Osteoblast (primary cell): ENCODE measurements around the gene PTCD2. TPM values are rescaled to one million over a fixed set of nuclear protein-coding genes. Genes with fewer than 3 reads are reported as not detected.
A peak's percentile ranks its signal among the peaks of the same experiment; 100 is the strongest.

Experiments used
- DNase-seq: peaks from one replicate; pipeline ENCODE4 v3.0.0; 2011; ENCODE audit warnings: low spot score, mixed read lengths; ENCODE audit not compliant: insufficient read length; ENCODE audit errors: missing footprints
- H2AFZ ChIP-seq: 2 replicates; pipeline ENCODE4 v1.6.0; 2011; ENCODE audit warnings: mild to moderate bottlenecking, low read length
- H3K27ac ChIP-seq: 2 replicates; pipeline ENCODE4 v1.5.1; 2011; ENCODE audit warnings: mild to moderate bottlenecking, low read depth, low read length, moderate library complexity
- H3K27me3 ChIP-seq: 2 replicates; pipeline ENCODE4 v1.6.0; 2012; ENCODE audit warnings: mild to moderate bottlenecking, control low read depth, inconsistent platforms, low read length, moderate library complexity; ENCODE audit not compliant: insufficient read depth
- H3K36me3 ChIP-seq: 2 replicates; pipeline ENCODE4 v1.5.1; 2011; ENCODE audit warnings: mild to moderate bottlenecking, low read length, control low read depth, moderate library complexity; ENCODE audit not compliant: insufficient read depth
- H3K4me1 ChIP-seq: 2 replicates; pipeline ENCODE4 v1.5.1; 2011; ENCODE audit warnings: mild to moderate bottlenecking, low read length, control low read depth, moderate library complexity; ENCODE audit not compliant: insufficient read depth
- H3K4me2 ChIP-seq: 2 replicates; pipeline ENCODE4 v1.6.0; 2011; ENCODE audit warnings: mild to moderate bottlenecking, low read length; ENCODE audit not compliant: insufficient read depth
- H3K4me3 ChIP-seq: fragments of 200-600 bp; sonication (generic); 3 replicates; pipeline ENCODE4 v1.5.1; 2012; ENCODE audit warnings: mild to moderate bottlenecking, low read length, inconsistent platforms; ENCODE audit not compliant: insufficient read depth
- H3K79me2 ChIP-seq: 2 replicates; pipeline ENCODE4 v1.6.0; 2012; ENCODE audit warnings: mild to moderate bottlenecking, low read length, control low read depth, inconsistent platforms; ENCODE audit not compliant: insufficient read depth
- H3K9me3 ChIP-seq: 2 replicates; pipeline ENCODE4 v1.5.1; 2011; ENCODE audit warnings: low read depth, low read length, control low read depth
- H4K20me1 ChIP-seq: 2 replicates; pipeline ENCODE4 v1.6.0; 2012; ENCODE audit warnings: mild to moderate bottlenecking, low read length, control low read depth; ENCODE audit not compliant: insufficient read depth
- total RNA-seq: library from RNA; depleted of rRNA; stranded (reverse); fragments of >200 nt; gene quantifications from 2 replicates; pipeline ENCODE4 v1.2.3, GENCODE V29; 2012
- TF ChIP-seq, protein P1 (sequence below): IDR thresholded peaks from 2 replicates; pipeline ENCODE4 v1.5.1; 2011; ENCODE audit warnings: mild to moderate bottlenecking, low read depth, low read length, moderate library complexity; ENCODE audit errors: extremely low read depth

Gene PTCD2
- total RNA-seq, 1 donor, result 8.3 TPM

DNA sequence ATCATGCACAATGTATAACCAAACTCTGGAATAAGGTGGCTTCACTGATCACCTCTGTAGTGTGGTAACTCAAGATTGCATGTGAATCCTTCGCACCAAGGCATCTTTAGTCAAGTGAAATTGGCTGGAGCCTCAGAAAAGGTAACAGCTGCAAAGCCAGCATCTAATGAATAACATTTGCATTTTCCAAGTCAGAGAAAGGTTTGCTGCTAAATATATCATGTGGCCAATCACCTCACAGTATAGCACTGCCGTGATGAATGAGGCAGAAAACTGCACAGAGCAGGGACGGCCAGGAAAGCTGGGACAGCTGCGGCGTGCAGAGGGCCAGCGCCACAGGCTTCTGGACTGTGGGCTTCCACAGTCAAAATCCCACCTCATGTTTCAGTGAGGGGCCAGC, 18.6 kb upstream of the PTCD2 start:
- TF ChIP-seq, protein P1, sequence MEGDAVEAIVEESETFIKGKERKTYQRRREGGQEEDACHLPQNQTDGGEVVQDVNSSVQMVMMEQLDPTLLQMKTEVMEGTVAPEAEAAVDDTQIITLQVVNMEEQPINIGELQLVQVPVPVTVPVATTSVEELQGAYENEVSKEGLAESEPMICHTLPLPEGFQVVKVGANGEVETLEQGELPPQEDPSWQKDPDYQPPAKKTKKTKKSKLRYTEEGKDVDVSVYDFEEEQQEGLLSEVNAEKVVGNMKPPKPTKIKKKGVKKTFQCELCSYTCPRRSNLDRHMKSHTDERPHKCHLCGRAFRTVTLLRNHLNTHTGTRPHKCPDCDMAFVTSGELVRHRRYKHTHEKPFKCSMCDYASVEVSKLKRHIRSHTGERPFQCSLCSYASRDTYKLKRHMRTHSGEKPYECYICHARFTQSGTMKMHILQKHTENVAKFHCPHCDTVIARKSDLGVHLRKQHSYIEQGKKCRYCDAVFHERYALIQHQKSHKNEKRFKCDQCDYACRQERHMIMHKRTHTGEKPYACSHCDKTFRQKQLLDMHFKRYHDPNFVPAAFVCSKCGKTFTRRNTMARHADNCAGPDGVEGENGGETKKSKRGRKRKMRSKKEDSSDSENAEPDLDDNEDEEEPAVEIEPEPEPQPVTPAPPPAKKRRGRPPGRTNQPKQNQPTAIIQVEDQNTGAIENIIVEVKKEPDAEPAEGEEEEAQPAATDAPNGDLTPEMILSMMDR, result no peak
- H3K4me3 ChIP-seq, result no peak overlapping the region
- no peak overlapping the region for H3K27ac ChIP-seq
- H3K36me3 ChIP-seq, result no peaks in the 10 kb centered on the region
- no peaks in the 10 kb centered on the region for H4K20me1 ChIP-seq
- peaks cover 77% of the 10 kb centered on the region for H3K79me2 ChIP-seq
- peaks cover 9% of the 10 kb centered on the region for H3K4me1 ChIP-seq
- H2AFZ ChIP-seq, result no peak overlapping the region
- H3K27me3 ChIP-seq, result no peaks in the 10 kb centered on the region
- peak; percentile 18 for DNase-seq
- no peak overlapping the region for H3K4me2 ChIP-seq
- no peaks in the 10 kb centered on the region for H3K9me3 ChIP-seq

- no peak for DNase-seq
- no peaks in the 10 kb centered on the region for H3K27me3 ChIP-seq
- H3K4me1 ChIP-seq, result peaks cover 10% of the 10 kb centered on the region
These were observed 18.0 kb upstream of the PTCD2 start for GRCh38 chr5:72302171-72302570.

DNA sequence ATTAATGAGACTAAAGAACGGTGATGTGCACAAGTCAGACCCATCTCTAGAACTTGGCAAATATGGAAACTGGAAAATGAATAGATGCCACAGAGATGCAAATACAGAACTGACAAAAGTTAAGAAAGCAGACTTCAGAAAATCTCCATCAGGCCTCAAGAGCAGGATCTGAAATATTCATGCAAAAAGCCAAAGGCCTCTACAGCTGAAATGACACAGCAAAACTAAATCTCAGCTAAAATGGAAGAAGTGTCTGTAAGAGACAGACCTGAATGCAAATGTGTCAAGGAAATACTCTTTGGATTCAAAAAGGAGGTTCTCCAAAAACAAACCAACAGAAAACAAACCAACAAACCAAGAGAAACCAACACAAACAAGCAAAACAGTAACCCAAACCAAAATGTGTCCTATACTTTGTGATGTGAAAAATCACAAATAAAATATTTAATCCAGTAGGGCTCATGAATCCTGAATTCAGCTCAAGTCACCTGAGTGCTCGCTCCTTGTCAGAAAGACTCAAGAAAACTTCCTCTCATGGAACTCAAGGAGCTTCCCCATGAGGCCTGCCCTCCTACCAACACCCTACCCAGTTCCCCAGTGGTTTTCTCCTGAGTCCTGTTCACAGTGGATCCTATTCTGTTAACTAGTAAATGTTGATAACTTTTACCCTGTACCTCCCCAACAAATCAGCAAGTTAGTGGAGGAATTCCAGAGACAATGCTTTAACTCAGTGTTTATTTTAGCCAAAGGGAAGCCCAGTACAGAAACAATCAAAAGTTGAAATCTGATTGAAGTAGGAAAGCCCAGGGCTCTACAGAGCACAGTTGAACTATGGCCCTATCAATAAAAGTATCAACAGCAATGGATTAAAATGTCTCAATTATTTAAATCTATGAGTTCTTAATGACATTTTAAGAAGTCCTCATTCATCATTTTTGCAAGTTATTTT, 14.7 kb upstream of the PTCD2 start:
- Histone ChIP-seq H4K20me1 (no peaks in the 10 kb centered on the region), H3K4me3 (no peak overlapping the region), H3K27me3 (no peaks in the 10 kb centered on the region), H3K36me3 (peaks cover 10% of the 10 kb centered on the region), H3K4me2 (no peak overlapping the region), H3K4me1 (peaks cover 15% of the 10 kb centered on the region), H3K79me2 (peaks cover 69% of the 10 kb centered on the region), H3K9me3 (no peaks in the 10 kb centered on the region), H2AFZ (no peak overlapping the region), H3K27ac (peak overlapping the region; percentile 0)
- TF ChIP-seq, protein P1, result no peak
- DNase-seq, result no peak

More at GRCh38 chr5:72302171-72302570, 18.0 kb upstream of the PTCD2 start:
- H4K20me1 ChIP-seq, result no peaks in the 10 kb centered on the region
- no peak overlapping the region for H3K4me2 ChIP-seq
- H2AFZ ChIP-seq, result no peak overlapping the region
- no peak overlapping the region for H3K27ac ChIP-seq
- TF ChIP-seq, protein P1, result no peak
- no peaks in the 10 kb centered on the region for H3K9me3 ChIP-seq
- peaks cover 81% of the 10 kb centered on the region for H3K79me2 ChIP-seq
- H3K4me3 ChIP-seq, result no peak overlapping the region
- H3K36me3 ChIP-seq, result no peaks in the 10 kb centered on the region

DNA sequence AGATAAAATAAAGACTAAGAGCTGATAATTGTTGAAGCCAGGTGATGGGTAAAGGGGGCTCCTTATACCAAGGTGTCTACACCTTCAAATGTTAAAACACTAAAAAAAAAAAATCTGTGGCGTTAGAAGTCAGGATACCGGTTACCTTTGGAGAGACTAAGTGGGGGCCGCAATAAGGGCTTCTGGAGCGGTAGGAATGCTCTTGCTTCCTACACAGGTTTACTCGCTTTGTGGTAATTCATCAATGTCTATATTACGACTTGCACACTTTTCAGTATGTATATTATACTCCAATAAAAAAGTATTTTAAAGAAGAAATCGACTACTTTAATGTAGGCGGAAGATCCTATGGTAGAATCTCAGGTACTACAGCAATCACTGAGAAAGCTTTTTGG, 12.6 kb upstream of the PTCD2 start:
- H3K27ac ChIP-seq, result peak overlapping the region; percentile 97
- H4K20me1 ChIP-seq, result no peaks in the 10 kb centered on the region
- peaks cover 24% of the 10 kb centered on the region for H3K36me3 ChIP-seq
- H3K27me3 ChIP-seq, result no peaks in the 10 kb centered on the region
- DNase-seq, result no peak
- H3K4me1 ChIP-seq, result peaks cover 6% of the 10 kb centered on the region
- TF ChIP-seq, protein P1, result no peak
- H3K9me3 ChIP-seq, result no peaks in the 10 kb centered on the region
- H3K4me3 ChIP-seq, result peak overlapping the region; percentile 86
- H3K4me2 ChIP-seq, result peak overlapping the region; percentile 94
- H2AFZ ChIP-seq, result peak overlapping the region; percentile 94
- H3K79me2 ChIP-seq, result peaks cover 48% of the 10 kb centered on the region
